GM12801 (cell line): Measurements from ENCODE around the gene DHFR.

Experiments
- CTCF ChIP-seq: IDR thresholded peaks from one replicate; pipeline ENCODE4 v1.5.1; 2011; ENCODE audit warnings: control low read depth; ENCODE audit not compliant: insufficient read length; ENCODE audit errors: extremely low read depth

Gene DHFR

GRCh38 chr5:80597500-80597899 lies 57.3 kb downstream of the DHFR start:
- no peak for TF ChIP-seq CTCF

GRCh38 chr5:80594810-80595209 lies 60.0 kb downstream of the DHFR start:
- no peak for TF ChIP-seq CTCF

- TF ChIP-seq CTCF, result no peak
Measured at GRCh38 chr5:80592761-80593160, 62.0 kb downstream of the DHFR start.

GRCh38 chr5:80592105-80592504 lies 62.7 kb downstream of the DHFR start:
- no peak for TF ChIP-seq CTCF

GRCh38 chr5:80591352-80591751 lies 63.4 kb downstream of the DHFR start:
- TF ChIP-seq CTCF, result no peak

GRCh38 chr5:80590766-80591165 lies 64.0 kb downstream of the DHFR start:
- TF ChIP-seq CTCF, result no peak

- TF ChIP-seq CTCF, result no peak
Measured at GRCh38 chr5:80588858-80589540, 65.8 kb downstream of the DHFR start.
